Astrocyte (in vitro differentiated cells and primary cell): ENCODE results near the gene RAD51AP2. TPM values are rescaled to one million over a fixed set of nuclear protein-coding genes. Genes with fewer than 3 reads are reported as not detected.

ENCODE experiments used
- DNase-seq: peaks from one replicate; pipeline ENCODE4 v3.0.0-alpha.2; 2010; ENCODE audit warnings: low read depth
- FAIRE-seq: peaks from 2 replicates; lab custom pipeline; 2011; peaks lifted over from hg19 to GRCh38; lab: Jason Lieb, UNC
- H2AFZ ChIP-seq: 2 replicates; pipeline ENCODE4 v1.6.0; 2012; ENCODE audit warnings: low read depth, low read length, inconsistent platforms
- H3K27ac ChIP-seq: 2 replicates; pipeline ENCODE4 v1.5.1; 2011; ENCODE audit warnings: low read depth, low read length, inconsistent platforms
- H3K27me3 ChIP-seq: 2 replicates; pipeline ENCODE4 v1.6.0; 2011; ENCODE audit warnings: low read length, inconsistent platforms; ENCODE audit not compliant: insufficient read depth
- H3K36me3 ChIP-seq: 2 replicates; pipeline ENCODE4 v1.5.1; 2011; ENCODE audit warnings: low read length, inconsistent platforms; ENCODE audit not compliant: insufficient read depth
- H3K4me1 ChIP-seq: 2 replicates; pipeline ENCODE4 v1.5.1; 2011; ENCODE audit warnings: low read length, inconsistent platforms; ENCODE audit not compliant: insufficient read depth
- H3K4me2 ChIP-seq: 2 replicates; pipeline ENCODE4 v1.6.0; 2012; ENCODE audit warnings: low read length, inconsistent platforms
- H3K4me3 ChIP-seq: 2 replicates; pipeline ENCODE4 v1.5.1; 2011; ENCODE audit warnings: low read depth, mild to moderate bottlenecking, low read length, inconsistent platforms; ENCODE audit not compliant: insufficient read depth
- H3K79me2 ChIP-seq: 2 replicates; pipeline ENCODE4 v1.6.0; 2012; ENCODE audit warnings: mild to moderate bottlenecking, low read length, inconsistent platforms; ENCODE audit not compliant: insufficient read depth
- H3K9ac ChIP-seq: 2 replicates; pipeline ENCODE4 v1.6.0; 2012; ENCODE audit warnings: mild to moderate bottlenecking, low read length, inconsistent platforms
- H3K9me3 ChIP-seq: 2 replicates; pipeline ENCODE4 v1.5.1; 2012; ENCODE audit warnings: low read depth, mild to moderate bottlenecking, low read length, inconsistent platforms; ENCODE audit not compliant: insufficient read depth
- H4K20me1 ChIP-seq: 2 replicates; pipeline ENCODE4 v1.6.0; 2012; ENCODE audit warnings: low read length, inconsistent platforms; ENCODE audit not compliant: insufficient read depth
- H3K27ac Mint-ChIP-seq: one replicate; pipeline ENCODE4 v1.8.0; 2021; ENCODE audit warnings: mild to moderate bottlenecking, mixed read lengths; ENCODE audit not compliant: unreplicated experiment
- H3K27me3 Mint-ChIP-seq: one replicate; pipeline ENCODE4 v1.8.0; 2021; ENCODE audit warnings: low read depth, mixed read lengths; ENCODE audit not compliant: unreplicated experiment
- H3K36me3 Mint-ChIP-seq: one replicate; pipeline ENCODE4 v1.8.0; 2021; ENCODE audit warnings: low read depth, mixed read lengths; ENCODE audit not compliant: unreplicated experiment
- H3K4me1 Mint-ChIP-seq: one replicate; pipeline ENCODE4 v1.8.0; 2021; ENCODE audit warnings: low read depth, mixed read lengths; ENCODE audit not compliant: unreplicated experiment
- H3K4me3 Mint-ChIP-seq: one replicate; pipeline ENCODE4 v1.8.0; 2021; ENCODE audit warnings: mild to moderate bottlenecking, moderate library complexity, mixed read lengths; ENCODE audit not compliant: unreplicated experiment
- H3K9me3 Mint-ChIP-seq: one replicate; pipeline ENCODE4 v1.8.0; 2021; ENCODE audit warnings: mild to moderate bottlenecking, mixed read lengths; ENCODE audit not compliant: unreplicated experiment
- CTCF ChIP-seq: IDR thresholded peaks from 2 replicates; pipeline ENCODE4 v1.5.1; 2011; ENCODE audit warnings: low read depth, mild to moderate bottlenecking, inconsistent platforms, low read length, moderate library complexity; ENCODE audit not compliant: insufficient read depth
- EZH2 ChIP-seq: IDR thresholded peaks from 2 replicates; pipeline ENCODE4 v1.6.1; 2012; ENCODE audit warnings: mild to moderate bottlenecking, low read length, inconsistent platforms; ENCODE audit not compliant: insufficient read depth
- total RNA-seq: library from RNA; stranded (reverse); gene quantifications from 2 replicates; pipeline ENCODE4 v1.2.1, GENCODE V29; 2021

The RAD51AP2 gene
- total RNA-seq, 1 donor from 2014 or later = not detected

DNA sequence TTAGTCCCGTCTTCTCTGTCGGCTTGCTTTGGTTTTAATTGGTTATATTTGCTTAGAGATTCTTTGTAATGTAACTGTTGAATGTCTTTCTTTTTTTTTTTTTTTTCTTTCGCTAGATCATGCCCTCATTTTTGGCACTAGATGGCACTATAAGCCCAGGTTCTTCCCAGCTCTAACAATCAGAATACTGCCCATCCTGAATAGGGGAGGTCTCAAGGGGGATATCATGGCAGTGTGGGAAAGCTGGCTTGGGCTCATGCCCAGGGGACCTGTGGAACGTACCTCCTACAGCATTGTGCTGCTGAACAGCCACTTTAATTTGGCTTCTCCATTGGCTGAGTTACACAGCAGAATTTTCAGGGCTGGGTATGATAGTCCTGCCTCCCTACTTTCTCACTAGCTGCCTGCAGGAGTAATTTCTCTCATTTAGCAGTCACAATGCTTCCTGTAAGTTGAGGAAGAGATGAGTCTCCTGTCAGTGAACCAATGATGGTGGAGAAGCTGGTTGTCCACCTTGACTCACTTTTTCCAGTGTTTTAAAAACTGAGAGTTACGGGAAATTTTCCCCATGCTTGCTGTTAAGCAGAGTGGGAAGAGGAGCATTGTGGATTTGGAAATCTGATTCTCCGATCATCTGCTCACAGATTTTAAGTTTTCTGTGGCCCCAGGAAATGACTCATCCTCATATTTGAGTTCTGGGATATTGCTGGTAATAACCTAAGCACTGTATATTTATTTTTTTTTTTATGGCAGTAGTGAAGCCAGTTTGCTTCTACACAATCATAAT lies 47.2 kb downstream of the RAD51AP2 start:
- Mint-ChIP-seq H3K27ac (no peak overlapping the region), H3K4me1 (peaks cover 6% of the 10 kb centered on the region), H3K27me3 (no peaks in the 10 kb centered on the region), H3K4me3 (no peak overlapping the region), H3K9me3 (peaks cover 14% of the 10 kb centered on the region), H3K36me3 (no peaks in the 10 kb centered on the region)
- H2AFZ ChIP-seq = peak overlapping the region; percentile 51
- peaks cover 7% of the 10 kb centered on the region for H3K4me1 ChIP-seq
- DNase-seq (peak; percentile 85), FAIRE-seq (no peak)
- H3K9ac ChIP-seq = no peak overlapping the region
- TF ChIP-seq EZH2 = no peak
- TF ChIP-seq CTCF = peak; percentile 45
- peak overlapping the region; percentile 2 for H3K4me3 ChIP-seq
- H3K27ac ChIP-seq = peak overlapping the region; percentile 24
- no peaks in the 10 kb centered on the region for H3K27me3 ChIP-seq
- H3K9me3 ChIP-seq = no peaks in the 10 kb centered on the region
- no peaks in the 10 kb centered on the region for H3K36me3 ChIP-seq
- no peaks in the 10 kb centered on the region for H4K20me1 ChIP-seq
- peak overlapping the region; percentile 66 for H3K4me2 ChIP-seq
- H3K79me2 ChIP-seq = no peaks in the 10 kb centered on the region

DNA sequence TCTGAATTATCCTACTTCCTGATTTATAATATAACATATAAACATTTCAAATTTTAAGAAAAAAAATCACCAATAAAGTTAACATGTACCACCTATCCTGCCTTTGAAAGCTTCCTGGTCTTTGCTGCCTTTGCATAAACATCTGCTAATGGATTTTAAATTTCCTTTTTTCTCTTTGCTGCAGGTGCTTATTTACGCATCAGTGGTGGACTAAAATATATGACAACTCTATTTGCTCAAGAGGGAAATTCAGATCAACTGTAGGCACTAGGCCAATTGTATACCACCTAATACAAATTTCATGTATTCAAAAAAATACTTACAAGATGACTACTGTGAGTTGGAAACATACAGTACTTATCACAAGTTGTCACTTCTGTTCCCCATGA lies 57.2 kb downstream of the RAD51AP2 start:
- Histone ChIP-seq H3K9ac (no peak overlapping the region), H3K4me1 (no peaks in the 10 kb centered on the region), H3K4me2 (no peak overlapping the region), H3K27ac (no peak overlapping the region), H3K79me2 (no peaks in the 10 kb centered on the region), H3K36me3 (no peaks in the 10 kb centered on the region), H3K9me3 (no peaks in the 10 kb centered on the region), H3K27me3 (no peaks in the 10 kb centered on the region), H4K20me1 (no peaks in the 10 kb centered on the region), H3K4me3 (no peak overlapping the region), H2AFZ (no peak overlapping the region)
- H3K9me3 Mint-ChIP-seq = no peaks in the 10 kb centered on the region
- H3K36me3 Mint-ChIP-seq = no peaks in the 10 kb centered on the region
- no peak overlapping the region for H3K27ac Mint-ChIP-seq
- no peaks in the 10 kb centered on the region for H3K27me3 Mint-ChIP-seq
- no peaks in the 10 kb centered on the region for H3K4me1 Mint-ChIP-seq
- H3K4me3 Mint-ChIP-seq = no peak overlapping the region
- FAIRE-seq (no peak), DNase-seq (no peak)
- TF ChIP-seq CTCF (no peak), EZH2 (no peak)

Other genes starting within 250 kb of the RAD51AP2 start
- gene VSNL1, start 22.3 kb upstream of the RAD51AP2 start, total RNA-seq = 0.61 and 2.4 TPM in 2 replicates
- gene SMC6, start 235.4 kb upstream of the RAD51AP2 start, total RNA-seq = 17.3 and 20.1 TPM in 2 replicates
- gene GEN1, start 235.7 kb upstream of the RAD51AP2 start, total RNA-seq = 4.6 and 9.1 TPM in 2 replicates